Body of pancreas (tissue), 4 donors: Measurements from ENCODE around the gene ADAMTS6.

ENCODE experiments used
- POLR2A ChIP-seq, 3 donors: fragments of 450-650 bp; IDR thresholded peaks; one replicate each; pipeline ENCODE4 v1.6.1; 2016; ENCODE audit warnings: antibody characterized with exemption in 3 of 3, mild to moderate bottlenecking in 2 of 3
- TF ChIP-seq, protein P1 (sequence below), 7 experiments: fragments of 450-650 bp in 4 of 7; fragments of 200-600 bp in 3 of 7; sonication (generic) in 3 of 7; IDR thresholded peaks; one replicate each; pipeline ENCODE4 v1.5.1; 2016 to 2019; ENCODE audit warnings: antibody characterized with exemption in 7 of 7

DNA sequence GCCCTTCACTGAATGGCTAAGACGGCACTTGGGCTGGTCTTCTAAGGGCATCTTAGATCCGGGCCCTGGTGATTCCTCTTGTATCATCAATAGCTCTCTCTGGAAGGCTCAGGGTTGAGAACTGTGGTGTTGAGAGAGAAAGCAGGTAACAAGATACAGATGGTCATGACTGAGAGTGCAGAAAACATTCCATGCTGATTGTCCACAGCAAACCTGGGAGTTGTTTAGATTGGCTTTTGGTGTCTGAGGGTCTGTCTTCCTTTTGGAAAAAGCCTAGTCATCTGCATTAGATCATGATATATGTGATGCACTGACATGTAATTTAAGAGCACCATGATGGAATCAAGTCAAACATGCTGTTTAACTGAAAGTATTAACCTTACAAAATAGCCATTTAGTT lies 331.9 kb downstream of the ADAMTS6 start:
- TF ChIP-seq, protein P1, sequence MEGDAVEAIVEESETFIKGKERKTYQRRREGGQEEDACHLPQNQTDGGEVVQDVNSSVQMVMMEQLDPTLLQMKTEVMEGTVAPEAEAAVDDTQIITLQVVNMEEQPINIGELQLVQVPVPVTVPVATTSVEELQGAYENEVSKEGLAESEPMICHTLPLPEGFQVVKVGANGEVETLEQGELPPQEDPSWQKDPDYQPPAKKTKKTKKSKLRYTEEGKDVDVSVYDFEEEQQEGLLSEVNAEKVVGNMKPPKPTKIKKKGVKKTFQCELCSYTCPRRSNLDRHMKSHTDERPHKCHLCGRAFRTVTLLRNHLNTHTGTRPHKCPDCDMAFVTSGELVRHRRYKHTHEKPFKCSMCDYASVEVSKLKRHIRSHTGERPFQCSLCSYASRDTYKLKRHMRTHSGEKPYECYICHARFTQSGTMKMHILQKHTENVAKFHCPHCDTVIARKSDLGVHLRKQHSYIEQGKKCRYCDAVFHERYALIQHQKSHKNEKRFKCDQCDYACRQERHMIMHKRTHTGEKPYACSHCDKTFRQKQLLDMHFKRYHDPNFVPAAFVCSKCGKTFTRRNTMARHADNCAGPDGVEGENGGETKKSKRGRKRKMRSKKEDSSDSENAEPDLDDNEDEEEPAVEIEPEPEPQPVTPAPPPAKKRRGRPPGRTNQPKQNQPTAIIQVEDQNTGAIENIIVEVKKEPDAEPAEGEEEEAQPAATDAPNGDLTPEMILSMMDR (IDR thresholded peaks at IDR 0.05) = no peak
- no peak for TF ChIP-seq POLR2A (IDR thresholded peaks at IDR 0.05)
